NK-92 (cell line): ENCODE measurements around the gene TTF2.
"Not testable (repeated sequence)": the region's sequence is repeated elsewhere in the genome, so short reads cannot be mapped to it uniquely, and the experiment has no call there.

Experiments
- DNase-seq: peaks from one replicate; lab custom pipeline; 2025; ENCODE audit not compliant: unreplicated experiment; lab: John Stamatoyannopoulos, UW

Gene TTF2

DNA sequence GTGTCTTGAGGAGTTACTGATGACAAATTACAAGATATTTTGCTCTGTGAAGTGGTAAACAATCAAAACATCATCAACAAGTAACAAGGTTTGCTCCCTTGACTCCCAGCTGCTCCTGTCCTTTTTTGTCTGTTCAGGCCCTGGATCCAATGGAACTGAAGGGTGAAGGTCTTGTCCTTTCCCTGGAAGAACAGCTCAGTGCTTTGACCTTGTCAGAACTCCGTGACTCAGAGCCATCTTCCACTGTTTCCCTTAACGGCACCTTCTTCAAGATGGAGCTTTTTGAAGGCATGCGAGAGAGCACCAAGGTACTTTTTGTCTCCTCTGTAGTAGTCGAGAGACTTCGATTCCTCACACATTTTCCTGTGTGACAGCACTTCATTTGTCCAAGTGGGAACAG lies 32.5 kb downstream of the TTF2 start:
- no peak for DNase-seq

DNA sequence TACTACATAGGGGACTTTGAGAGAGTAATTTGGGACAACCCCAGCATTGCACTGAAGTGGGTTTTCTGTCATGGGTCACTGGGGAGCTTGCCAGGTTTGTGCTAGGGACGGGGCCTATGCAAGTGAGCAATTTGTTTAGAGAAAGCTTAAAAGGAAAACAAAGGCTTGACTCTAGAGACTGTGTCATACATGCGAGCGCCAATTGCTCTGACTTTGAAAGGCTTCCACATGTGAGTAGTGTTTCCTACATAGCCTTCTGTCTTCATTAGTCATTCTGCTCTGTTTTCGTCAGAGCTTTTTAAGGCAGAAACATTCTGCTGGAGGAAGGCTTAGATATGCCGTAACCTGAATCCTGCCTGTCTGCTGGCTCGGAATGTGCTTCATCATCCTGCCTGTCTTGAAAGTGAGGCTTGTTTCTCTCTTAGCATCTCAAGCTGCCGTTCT lies 33.0 kb downstream of the TTF2 start:
- DNase-seq: no peak

DNA sequence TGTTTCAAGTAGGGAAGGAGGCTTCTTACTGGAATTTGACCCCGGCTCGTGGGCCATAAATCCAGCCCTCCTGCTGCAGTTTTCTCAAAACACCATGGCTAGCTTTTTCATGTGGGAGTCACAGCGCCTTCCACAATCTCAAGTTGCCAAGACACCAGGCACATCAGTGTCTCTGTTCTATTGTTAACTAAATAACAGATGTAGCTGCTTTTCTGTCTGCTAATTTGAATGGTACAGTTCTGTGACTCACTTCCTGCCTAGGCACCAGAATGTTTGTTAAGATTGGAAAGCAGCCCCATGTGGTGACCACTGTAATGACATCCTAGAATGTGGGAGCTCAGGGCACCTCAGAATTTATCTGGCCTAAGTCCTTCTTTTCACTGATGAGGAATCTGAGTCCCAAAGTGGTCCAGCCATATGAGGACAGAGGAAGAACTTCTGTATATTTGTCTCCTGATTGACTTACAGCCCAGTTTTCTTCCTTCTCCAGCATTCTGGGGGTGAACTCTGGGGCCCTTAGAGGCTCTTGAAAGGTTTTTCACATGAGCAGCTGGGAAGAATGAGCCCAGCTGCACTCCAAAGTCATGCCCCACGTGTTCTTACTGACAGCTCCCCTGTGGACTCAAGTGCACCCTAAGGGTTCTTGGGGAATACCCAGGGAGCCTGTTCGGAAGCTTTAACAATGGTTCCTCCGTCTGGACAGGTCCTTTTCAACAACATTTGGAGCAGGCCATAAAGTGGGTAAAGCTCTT lies 33.9 kb downstream of the TTF2 start:
- no peak for DNase-seq

DNA sequence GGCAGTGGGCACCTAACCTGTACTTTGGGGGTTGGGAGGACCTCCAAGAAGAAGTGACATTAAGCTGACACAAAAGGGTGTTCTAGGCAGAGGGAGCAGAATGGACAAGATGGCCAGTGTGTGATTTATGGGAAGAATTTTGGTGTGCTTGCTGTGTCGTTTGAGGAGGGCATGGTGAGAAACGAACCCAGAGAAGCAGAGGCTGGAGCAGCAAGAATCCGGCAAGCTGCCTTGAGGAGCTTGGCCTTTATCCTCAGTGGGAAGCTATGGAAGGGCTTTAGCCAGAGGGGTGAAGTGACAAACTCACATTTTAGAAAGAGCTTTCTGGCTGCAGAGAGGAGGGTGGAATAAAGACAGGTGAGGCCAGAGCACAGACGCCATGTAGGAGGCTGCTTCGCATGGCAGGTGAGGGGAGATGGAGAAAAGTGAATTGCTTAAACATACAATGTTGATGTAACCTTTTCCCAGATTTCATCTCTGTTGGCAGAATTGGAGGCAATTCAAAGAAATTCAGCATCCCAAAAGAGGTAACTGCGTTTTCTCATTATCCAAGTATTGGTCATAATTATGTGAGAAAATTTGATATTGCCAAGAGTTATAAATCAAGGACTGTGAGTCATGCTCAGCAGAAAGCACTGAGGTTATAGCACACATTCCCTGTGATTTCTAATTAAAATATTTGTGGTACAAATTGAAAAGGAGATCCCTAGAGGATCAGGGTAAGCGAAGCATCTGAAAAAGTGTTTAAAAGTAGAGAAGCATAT lies 34.9 kb downstream of the TTF2 start:
- DNase-seq: no peak

DNA sequence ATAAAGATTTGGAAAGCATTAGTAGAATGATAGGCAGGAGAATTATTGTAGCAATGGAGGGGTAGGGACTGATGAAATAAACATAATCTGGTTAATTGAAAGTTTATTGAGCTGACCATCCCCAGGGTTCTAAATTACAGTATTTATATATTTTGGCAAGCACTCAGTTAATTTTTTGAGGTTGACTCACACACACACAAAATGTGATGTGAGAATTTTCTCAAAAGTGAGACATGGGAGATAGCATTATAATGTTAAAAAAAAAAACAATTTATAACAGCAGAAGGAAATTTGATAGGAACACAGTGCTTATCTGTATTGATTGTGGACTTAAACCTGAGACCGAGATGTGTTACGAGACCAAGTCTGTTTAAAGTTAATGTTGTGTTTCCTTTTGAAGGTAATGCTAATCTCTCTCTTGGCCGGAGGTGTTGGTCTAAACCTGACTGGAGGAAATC lies 36.9 kb downstream of the TTF2 start:
- no peak for DNase-seq

DNA sequence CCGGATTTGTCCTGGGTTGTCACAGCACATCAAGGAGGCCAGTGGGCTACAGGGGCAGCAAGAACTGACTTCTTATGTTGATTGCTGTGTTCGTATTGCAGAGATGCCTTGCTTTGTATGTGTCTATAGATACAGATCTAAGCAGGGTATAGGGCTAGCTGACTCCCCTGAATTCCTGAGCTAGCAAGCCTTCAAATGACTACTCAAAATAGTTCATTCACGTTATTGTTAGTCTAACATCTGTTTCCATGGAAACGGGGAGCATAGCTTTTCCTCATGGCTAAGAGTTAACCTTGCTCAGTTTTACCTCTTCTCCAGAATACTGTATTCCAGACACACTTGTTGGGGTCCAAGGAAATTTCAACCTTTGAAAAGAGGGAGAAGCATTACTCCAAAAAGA lies 37.3 kb downstream of the TTF2 start:
- no peak for DNase-seq

DNA sequence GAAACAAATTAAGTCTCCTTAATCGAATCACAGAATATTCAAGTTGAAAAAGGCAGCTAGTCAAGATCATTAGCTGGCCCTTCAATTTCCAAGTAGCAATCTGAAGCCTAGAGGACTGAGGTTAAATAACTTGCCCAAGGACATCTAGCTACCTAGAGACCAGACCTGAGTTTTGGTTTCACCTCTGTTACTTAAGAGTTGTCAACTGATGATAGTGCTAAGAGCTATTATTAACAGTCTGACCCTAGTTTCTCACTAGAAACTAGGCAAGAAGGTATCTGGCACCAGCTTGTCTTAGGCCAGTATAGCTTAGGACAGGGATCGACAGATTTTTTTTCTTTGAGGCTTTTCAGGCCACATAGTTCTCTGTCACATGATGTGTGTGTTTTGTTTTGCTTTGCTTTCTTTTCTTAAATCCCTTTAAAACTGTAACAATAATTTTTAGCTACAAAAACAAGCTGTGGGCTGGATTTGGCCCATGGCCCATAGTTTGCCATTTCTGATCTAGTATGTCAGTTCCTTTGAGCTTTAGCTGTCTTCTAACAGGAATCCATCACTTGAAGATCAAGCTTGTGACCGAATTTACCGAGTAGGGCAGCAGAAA lies 38.3 kb downstream of the TTF2 start:
- no peak for DNase-seq

DNA sequence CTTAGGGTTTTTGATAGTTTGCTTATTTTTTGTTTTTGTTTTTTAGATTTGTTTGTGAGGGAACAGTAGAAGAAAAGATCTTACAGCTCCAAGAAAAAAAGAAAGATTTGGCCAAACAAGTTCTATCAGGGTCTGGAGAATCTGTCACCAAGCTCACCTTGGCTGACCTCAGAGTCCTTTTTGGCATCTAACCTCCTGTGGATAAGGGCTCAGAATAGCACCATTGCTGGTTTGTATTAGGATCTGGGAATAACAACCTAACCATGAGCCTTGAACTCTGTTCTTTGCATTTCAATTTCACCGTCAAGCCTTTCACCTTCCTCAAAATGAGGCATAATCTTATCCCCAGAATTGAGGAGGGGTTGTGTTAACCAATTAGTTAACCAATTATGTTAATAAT lies 41.2 kb downstream of the TTF2 start:
- no peak for DNase-seq

DNA sequence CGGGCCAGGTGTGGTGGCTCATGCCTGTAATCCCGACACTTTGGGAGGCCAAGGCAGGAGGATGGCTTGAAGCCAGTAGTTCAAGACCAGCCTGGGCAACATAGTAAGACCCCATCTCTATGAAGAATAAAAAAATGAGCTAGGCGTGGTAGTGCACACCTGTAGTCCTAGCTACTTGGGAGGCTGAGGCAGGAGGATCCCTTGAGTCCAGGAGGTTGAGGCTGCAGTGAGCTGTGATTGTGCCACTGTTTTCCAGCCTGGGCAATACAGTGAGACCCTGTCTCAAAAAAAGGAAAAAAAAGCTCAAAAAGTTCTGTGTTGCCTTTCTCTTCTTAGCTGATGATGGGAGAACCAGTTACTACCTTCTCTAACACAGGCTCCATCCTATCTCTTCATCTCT lies 41.7 kb downstream of the TTF2 start:
- not testable (repeated sequence) for DNase-seq

DNA sequence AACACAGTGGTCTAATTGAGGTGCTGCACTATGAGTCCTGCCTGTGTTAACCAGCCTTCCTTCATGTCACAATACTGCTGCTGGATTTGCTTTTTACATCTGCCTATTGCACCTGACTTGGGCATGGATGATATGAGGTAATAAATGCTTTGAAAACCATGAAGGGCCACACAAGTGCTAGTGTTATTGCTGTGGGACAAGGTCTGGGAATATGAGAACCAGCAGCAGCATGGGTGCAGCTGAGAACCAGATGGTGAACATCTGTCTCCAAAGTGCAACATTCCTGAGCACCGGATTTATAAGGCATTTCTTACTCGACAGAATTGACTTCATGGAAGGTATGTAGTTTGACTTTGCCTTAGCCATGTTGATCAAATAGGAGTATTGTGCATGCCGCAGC lies 44.9 kb downstream of the TTF2 start:
- DNase-seq: no peak

DNA sequence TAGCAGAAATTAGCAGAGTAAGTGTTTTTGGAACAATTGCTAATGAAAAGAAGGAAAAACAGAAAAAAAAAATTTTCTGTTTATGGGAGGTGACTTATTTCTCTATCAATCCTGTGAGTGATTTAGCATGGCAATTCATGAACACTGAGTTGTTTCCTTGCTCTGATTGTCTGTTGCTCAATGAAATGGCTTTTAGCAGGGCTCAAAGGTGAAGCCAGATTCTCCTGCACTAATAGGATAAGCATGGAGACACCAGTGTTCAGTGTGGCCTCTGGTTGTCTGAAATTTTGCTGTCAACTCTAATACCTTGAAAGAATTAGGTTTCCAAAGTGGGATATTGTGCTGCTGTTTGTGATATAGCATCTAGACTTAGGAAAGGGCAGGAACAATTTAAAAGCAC lies 45.6 kb downstream of the TTF2 start:
- no peak for DNase-seq

DNA sequence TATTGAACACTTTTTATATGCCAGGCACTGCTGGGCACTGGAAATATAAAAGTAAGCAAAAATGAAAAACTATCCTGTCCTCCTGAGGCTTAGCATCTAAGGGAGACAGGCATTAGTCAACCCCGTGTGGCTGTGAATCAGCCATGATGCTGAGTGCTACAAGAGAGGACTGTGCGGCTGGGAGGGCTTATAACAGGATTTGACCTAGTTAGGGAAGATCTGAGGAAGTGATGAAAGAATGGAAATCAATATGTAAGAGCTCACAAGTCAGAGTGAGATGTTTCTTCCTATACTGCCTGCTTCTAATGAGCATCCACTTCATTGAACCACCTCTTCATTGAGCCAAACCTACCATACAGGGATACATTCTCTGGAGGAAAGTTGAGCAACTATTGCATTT lies 46.4 kb downstream of the TTF2 start:
- DNase-seq: no peak

DNA sequence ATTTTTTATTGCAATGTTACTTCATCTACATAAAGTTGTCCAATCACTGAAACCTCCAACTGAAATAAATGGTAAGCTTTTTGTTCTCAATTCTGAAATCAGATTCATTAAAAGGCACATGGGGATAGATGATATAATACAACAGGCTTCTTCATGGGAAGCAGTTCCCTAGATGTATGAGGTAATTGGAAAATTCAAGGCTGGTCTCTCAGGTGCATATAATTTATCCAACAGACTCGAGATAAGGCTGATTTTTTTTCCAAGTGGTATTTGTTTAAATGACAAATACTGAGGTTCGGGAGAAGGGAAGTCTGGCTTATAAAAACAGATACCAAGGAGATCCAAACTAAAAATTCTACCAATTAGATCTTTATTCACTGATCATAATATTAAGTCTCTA lies 47.2 kb downstream of the TTF2 start:
- no peak for DNase-seq

DNA sequence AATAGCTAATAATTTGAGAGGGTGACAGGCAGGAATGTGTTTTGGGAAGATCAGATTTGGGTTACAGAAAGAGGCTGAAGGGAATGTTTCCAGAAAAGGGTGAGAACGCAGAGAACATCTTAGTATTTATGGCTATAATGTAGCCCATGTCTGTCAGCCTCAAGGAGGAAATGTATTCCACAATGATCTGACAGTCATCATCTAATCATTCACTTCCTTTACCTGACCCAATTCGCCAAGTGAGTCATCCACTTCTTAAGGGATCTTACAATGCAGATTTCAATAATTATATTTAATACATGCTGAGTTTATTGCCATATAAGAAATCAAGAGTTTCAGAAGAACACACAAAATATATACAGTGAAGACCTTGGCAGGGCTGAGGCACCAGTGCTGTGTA lies 50.6 kb downstream of the TTF2 start:
- DNase-seq: no peak

DNA sequence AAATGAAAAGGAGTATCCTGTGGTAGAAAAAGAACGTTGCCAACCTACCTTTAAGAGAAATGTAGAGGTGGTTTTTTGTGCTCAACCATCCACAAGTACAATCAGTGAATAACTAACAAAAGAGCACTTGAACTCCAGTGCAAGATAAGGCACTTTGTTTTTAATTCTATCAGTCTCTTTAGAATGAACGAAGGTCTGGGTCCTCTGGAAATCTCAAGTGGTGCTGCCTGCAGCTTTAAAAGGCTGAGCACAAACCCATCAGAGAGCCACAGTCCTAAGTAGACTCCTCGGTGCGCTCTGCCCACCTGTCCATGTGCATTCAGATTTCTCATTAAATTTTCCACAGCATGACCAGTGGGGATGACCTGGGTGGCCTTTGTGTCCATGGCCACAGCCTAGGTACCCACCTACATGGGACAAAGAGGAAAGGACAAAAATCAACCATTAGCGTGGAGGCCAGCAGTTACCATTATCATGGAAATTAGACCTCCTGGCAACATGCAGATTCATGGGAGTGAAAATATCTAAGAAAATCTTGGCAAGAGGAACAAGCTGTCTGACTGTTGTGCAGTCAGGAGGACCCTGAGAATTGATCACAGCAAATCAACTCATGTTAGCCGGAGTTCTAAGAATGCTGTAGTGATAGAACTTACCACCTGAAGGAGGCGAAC lies 52.1 kb downstream of the TTF2 start:
- no peak for DNase-seq

DNA sequence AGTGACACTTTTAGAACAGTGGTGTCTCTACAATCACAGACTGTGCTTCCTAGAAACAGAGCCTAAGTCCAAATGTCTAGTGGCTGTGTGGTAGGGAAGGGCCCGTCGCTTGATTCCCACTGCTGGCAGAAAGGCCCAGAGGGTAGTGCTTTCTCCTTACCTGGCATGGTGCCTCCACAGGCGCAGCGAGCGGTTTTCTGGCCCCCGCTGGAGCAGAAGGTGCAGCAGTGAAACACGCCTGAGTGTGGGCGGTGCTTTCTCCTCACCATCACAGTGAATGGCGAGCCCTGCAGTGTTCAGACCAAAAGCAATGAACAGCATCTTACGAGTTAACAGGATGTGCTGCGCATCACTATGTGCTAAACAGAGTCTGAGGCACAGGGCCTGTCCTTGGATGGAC lies 53.1 kb downstream of the TTF2 start:
- no peak for DNase-seq

DNA sequence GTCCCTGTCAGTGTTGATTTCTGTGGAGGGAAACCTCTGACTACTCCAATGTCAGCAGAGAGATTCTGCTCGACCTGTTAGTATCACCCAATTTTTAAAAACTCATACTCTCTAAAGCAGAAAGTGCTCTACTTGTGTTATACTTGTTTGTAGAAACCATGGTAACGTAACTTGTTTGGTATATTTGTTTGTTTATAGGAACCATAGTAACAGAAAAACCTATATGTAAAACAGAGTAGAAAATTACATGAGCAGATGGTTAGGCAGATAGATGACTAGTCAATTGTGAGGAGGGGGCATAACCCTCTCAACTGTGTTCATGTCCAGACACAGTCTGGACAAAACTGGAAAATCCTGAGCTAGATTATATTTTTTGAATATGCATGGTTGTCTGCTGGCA lies 54.8 kb downstream of the TTF2 start:
- DNase-seq: no peak

DNA sequence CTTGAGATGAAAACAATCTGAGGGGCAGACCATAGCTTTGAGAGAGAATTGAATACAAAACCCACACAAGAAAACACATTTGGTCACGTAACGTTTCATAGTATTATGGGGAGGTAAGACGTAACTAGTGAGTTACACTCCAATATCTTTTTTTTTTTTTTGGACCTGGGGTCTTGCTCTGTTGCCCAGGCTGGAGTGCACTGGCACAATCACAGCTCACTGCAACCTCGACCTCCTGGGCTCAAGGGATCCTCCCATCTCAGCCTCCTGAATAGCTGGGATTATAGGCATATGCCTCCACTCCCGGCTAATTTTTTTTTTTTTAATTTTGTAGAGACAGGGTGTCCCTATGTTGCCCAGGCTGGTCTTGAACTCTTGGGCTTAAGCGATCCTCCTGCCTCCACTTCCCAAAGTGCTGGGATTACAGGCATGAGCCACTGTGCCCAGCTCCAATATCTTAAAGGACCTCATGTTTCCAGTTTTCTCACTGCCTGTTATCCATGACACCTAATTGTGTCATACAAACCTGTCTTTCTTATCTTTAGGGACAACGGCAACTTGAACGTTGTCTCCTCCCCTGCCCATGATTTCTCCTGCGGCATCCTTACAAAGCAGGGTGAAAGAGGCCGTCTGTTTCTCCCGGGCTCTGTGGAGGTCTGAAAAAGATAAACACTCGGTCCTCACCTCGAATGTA lies 56.1 kb downstream of the TTF2 start:
- no peak for DNase-seq

DNA sequence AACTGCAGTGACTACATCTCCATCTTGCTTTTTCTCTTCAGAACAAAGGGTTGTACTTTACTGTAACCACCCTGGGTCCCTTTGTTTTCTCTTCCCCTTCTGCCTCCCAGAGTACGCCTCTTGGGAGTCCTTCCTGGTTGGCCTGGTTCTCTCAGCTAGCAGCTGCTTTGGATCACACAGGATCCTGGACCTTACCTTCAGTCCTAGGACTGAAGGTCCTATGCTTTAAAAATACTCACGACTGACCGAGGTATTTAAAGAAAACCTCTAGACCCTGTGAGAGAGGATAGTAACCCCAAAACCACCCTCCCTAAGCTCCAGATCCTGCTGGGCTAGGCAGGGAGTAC lies 56.6 kb downstream of the TTF2 start:
- no peak for DNase-seq

DNA sequence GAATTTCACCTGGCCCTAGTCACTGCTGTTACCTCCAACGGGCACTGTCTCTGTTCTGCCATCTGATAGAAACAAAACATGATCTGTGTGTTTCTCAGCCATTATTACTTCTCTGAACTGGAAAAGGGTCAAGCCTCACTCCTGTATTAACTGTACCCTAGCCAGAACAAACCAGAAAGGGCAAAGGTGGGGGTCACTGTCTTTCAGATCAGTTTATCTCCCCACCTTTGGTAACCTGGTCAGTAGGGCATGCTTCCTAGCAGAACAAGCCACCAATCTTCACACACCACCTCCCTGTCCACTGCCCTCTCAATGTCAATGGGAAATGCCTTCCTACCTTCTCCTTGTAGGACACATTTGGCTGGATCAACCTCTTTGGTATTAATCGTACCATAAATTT lies 57.6 kb downstream of the TTF2 start:
- no peak for DNase-seq

DNA sequence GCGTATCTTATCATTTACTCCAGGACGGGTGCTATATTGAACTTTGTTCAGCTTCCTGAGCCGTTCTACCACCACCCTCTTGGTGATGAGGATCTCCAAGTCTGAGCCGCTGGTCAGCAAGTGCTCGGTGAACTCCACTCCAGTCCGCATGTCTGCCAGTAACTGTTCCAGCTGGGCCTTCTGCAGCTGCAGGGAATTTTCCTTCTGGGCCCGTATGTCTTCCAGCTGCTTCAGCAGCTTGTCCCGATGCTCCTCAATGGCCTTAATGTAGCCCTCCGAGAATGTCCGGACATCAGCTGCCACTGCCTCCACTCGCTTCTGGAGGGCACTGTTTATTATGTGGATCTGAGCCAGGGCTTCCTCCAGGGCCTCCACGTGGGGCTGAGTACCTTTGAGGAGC lies 58.0 kb downstream of the TTF2 start:
- DNase-seq: no peak
